GM23248 (cell line): ENCODE measurements around the gene CACNA1E. TPM values are rescaled to one million over a fixed set of nuclear protein-coding genes. Genes with fewer than 3 reads are reported as not detected.

Experiments
- DNase-seq: peaks from one replicate; pipeline ENCODE4 v3.0.0-alpha.2; 2015
- H2AFZ ChIP-seq: fragments of 200-600 bp; sonication (generic); 2 replicates; pipeline ENCODE4 v1.6.1; 2016; ENCODE audit warnings: antibody characterized with exemption
- H3F3A ChIP-seq: fragments of 200-600 bp; sonication (generic); 2 replicates; pipeline ENCODE4 v1.6.1; 2016; ENCODE audit warnings: mild to moderate bottlenecking, antibody characterized with exemption, mixed run types; ENCODE audit not compliant: insufficient read depth
- H3K27ac ChIP-seq: fragments of 200-600 bp; sonication (generic); 2 replicates; pipeline ENCODE4 v1.5.1; 2016; ENCODE audit warnings: mild to moderate bottlenecking
- H3K27me3 ChIP-seq: fragments of 200-600 bp; sonication (generic); replicated peaks from 2 replicates; pipeline ENCODE4 v1.6.1; 2016; ENCODE audit warnings: mild to moderate bottlenecking; ENCODE audit not compliant: insufficient read depth
- H3K36me3 ChIP-seq: fragments of 200-600 bp; sonication (generic); 2 replicates; pipeline ENCODE4 v1.6.1; 2016; ENCODE audit warnings: low read depth, mild to moderate bottlenecking
- H3K4me1 ChIP-seq: fragments of 200-600 bp; sonication (generic); 2 replicates; pipeline ENCODE4 v1.6.1; 2016; ENCODE audit warnings: mild to moderate bottlenecking; ENCODE audit not compliant: insufficient read depth
- H3K4me2 ChIP-seq: fragments of 200-600 bp; sonication (generic); one replicate; pipeline ENCODE4 v1.6.1; 2016; ENCODE audit warnings: mild to moderate bottlenecking; ENCODE audit not compliant: unreplicated experiment
- H3K4me3 ChIP-seq: fragments of 200-600 bp; sonication (generic); 2 replicates; pipeline ENCODE4 v1.5.1; 2016; ENCODE audit warnings: mild to moderate bottlenecking
- H3K79me2 ChIP-seq: fragments of 200-600 bp; sonication (generic); 2 replicates; pipeline ENCODE4 v1.6.1; 2016; ENCODE audit warnings: mild to moderate bottlenecking; ENCODE audit not compliant: insufficient read depth
- H3K9ac ChIP-seq: fragments of 200-600 bp; sonication (generic); 2 replicates; pipeline ENCODE4 v1.6.1; 2016; ENCODE audit warnings: mild to moderate bottlenecking
- H3K9me2 ChIP-seq: fragments of 200-600 bp; sonication (generic); 2 replicates; pipeline ENCODE4 v1.6.1; 2016; ENCODE audit warnings: mixed run types, mild to moderate bottlenecking, moderate library complexity; ENCODE audit not compliant: insufficient read depth
- H3K9me3 ChIP-seq: fragments of 200-600 bp; sonication (generic); one replicate; pipeline ENCODE4 v1.6.1; 2017; ENCODE audit warnings: low read depth
- H4K20me1 ChIP-seq: fragments of 200-600 bp; sonication (generic); 2 replicates; pipeline ENCODE4 v1.6.0; 2016; ENCODE audit not compliant: insufficient read depth
- EZH2 ChIP-seq: fragments of 200-600 bp; sonication (generic); IDR thresholded peaks from 2 replicates; pipeline ENCODE4 v1.6.1; 2018; ENCODE audit warnings: antibody characterized with exemption, mild to moderate bottlenecking; ENCODE audit not compliant: insufficient read depth, poor library complexity, severe bottlenecking
- EZH2phosphoT487 ChIP-seq: fragments of 200-600 bp; sonication (generic); IDR thresholded peaks from 2 replicates; pipeline ENCODE4 v1.6.1; 2018; ENCODE audit warnings: antibody characterized with exemption, moderate library complexity, mild to moderate bottlenecking, low read depth; ENCODE audit not compliant: insufficient read depth
- WGBS, 2 experiments: methylation state at CpG; one replicate each; pipeline ENCODE4 v1.1.6; 2015 to 2017; ENCODE audit warnings: low lambda C conversion rate in 2 of 2, low coverage in 1 of 2; ENCODE audit errors: missing lambda C conversion rate in 2 of 2; 5-methylcytosine and 5-hydroxymethylcytosine counted together
- in situ Hi-C: fragments of 300-500 bp; cut with MboI; formaldehyde crosslinking; loops from 2 replicates; pipeline ENCODE4 v1.15.0; 2020
- polyA plus RNA-seq: library from polyadenylated mRNA; unstranded; fragments of >200 nt; fragmentation: Nextera tagmentation; extraction: Ambion mirVana; gene quantifications from 2 replicates; pipeline ENCODE4 v1.2.1, GENCODE V29; 2016
- total RNA-seq: library from RNA; depleted of rRNA; stranded (reverse); fragments of >200 nt; shearing (Covaris generic); gene quantifications from 2 replicates; pipeline ENCODE4 v1.2.3, GENCODE V29; 2014

CACNA1E gene
- total and polyA plus RNA-seq, 2 experiments from 2014 or later, result not detected

- H3K4me1 ChIP-seq, result no peaks in the 10 kb centered on the region
- TF ChIP-seq EZH2 (no peak), EZH2phosphoT487 (no peak)
- H2AFZ ChIP-seq, result no peak overlapping the region
- no peaks in the 10 kb centered on the region for H3F3A ChIP-seq
- H3K4me2 ChIP-seq, result no peak overlapping the region
- H3K27ac ChIP-seq, result no peak overlapping the region
- no peaks in the 10 kb centered on the region for H3K9me2 ChIP-seq
- no peaks in the 10 kb centered on the region for H3K9me3 ChIP-seq
- no peak overlapping the region for H3K9ac ChIP-seq
- no peaks in the 10 kb centered on the region for H3K79me2 ChIP-seq
- H4K20me1 ChIP-seq, result no peaks in the 10 kb centered on the region
- no peak overlapping the region for H3K4me3 ChIP-seq
- in situ Hi-C loops, result no loop called here
- DNase-seq, result no peak
- 19 to 22% methylated on average over 3 to 4 of the region's 4 CpGs for WGBS, 2 experiments
- no peaks in the 10 kb centered on the region for H3K36me3 ChIP-seq
- no peaks in the 10 kb centered on the region; the same call in 1 of the 2 replicates for H3K27me3 ChIP-seq
These were observed 62.1 kb downstream of the CACNA1E start for GRCh38 chr1:181545395-181545794.

GRCh38 chr1:181548497-181548896 is 65.2 kb downstream of the CACNA1E start:
- in situ Hi-C loops, result no loop called here
- 6 to 9% methylated on average over 2 of the region's 2 CpGs for WGBS, 2 experiments
- Histone ChIP-seq H3F3A (no peaks in the 10 kb centered on the region), H4K20me1 (no peaks in the 10 kb centered on the region), H3K4me3 (no peak overlapping the region), H3K9me3 (no peaks in the 10 kb centered on the region), H2AFZ (no peak overlapping the region), H3K4me2 (no peak overlapping the region), H3K79me2 (no peaks in the 10 kb centered on the region), H3K9ac (no peak overlapping the region), H3K9me2 (no peaks in the 10 kb centered on the region), H3K36me3 (no peaks in the 10 kb centered on the region), H3K27me3 (no peaks in the 10 kb centered on the region; the same call in 1 of the 2 replicates), H3K27ac (no peak overlapping the region), H3K4me1 (no peaks in the 10 kb centered on the region)
- DNase-seq, result no peak
- TF ChIP-seq EZH2 (no peak), EZH2phosphoT487 (no peak)

GRCh38 chr1:181551249-181551648 is 67.9 kb downstream of the CACNA1E start:
- Histone ChIP-seq H3K79me2 (no peaks in the 10 kb centered on the region), H3F3A (no peaks in the 10 kb centered on the region), H3K36me3 (no peaks in the 10 kb centered on the region), H3K4me3 (no peak overlapping the region), H2AFZ (no peak overlapping the region), H3K27ac (no peak overlapping the region), H3K9ac (no peak overlapping the region), H4K20me1 (no peaks in the 10 kb centered on the region), H3K4me2 (no peak overlapping the region), H3K9me2 (no peaks in the 10 kb centered on the region), H3K27me3 (no peaks in the 10 kb centered on the region), H3K9me3 (no peaks in the 10 kb centered on the region), H3K4me1 (no peaks in the 10 kb centered on the region)
- no peak for DNase-seq
- TF ChIP-seq EZH2 (no peak), EZH2phosphoT487 (no peak)
- WGBS, 2 experiments, result 12 to 16% methylated on average over 6 of the region's 6 CpGs
- in situ Hi-C loops, result no loop called here

- no peaks in the 10 kb centered on the region for H3K9me2 ChIP-seq
- TF ChIP-seq EZH2, result no peak
- TF ChIP-seq EZH2phosphoT487, result no peak
- WGBS, 2 experiments, result 10 to 14% methylated on average over 3 of the region's 3 CpGs
- H3K9me3 ChIP-seq, result no peaks in the 10 kb centered on the region
- DNase-seq, result no peak
- H4K20me1 ChIP-seq, result no peaks in the 10 kb centered on the region
- H3K4me1 ChIP-seq, result no peaks in the 10 kb centered on the region
- no peak overlapping the region for H3K27ac ChIP-seq
- no peaks in the 10 kb centered on the region for H3F3A ChIP-seq
- no peak overlapping the region for H3K4me3 ChIP-seq
- no peak overlapping the region for H3K9ac ChIP-seq
- H3K36me3 ChIP-seq, result no peaks in the 10 kb centered on the region
- in situ Hi-C loops, result no loop called here
- H3K4me2 ChIP-seq, result no peak overlapping the region
- no peaks in the 10 kb centered on the region for H3K79me2 ChIP-seq
- no peaks in the 10 kb centered on the region for H3K27me3 ChIP-seq
- no peak overlapping the region for H2AFZ ChIP-seq
These were observed 68.4 kb downstream of the CACNA1E start for GRCh38 chr1:181551754-181552153.

- no peak overlapping the region for H3K27ac ChIP-seq
These were observed 71.1 kb downstream of the CACNA1E start for GRCh38 chr1:181554465-181554864.

More at GRCh38 chr1:181554465-181554864, 71.1 kb downstream of the CACNA1E start:
- Histone ChIP-seq H3K4me2 (no peak overlapping the region), H3K4me3 (no peak overlapping the region), H4K20me1 (no peaks in the 10 kb centered on the region), H3K4me1 (no peaks in the 10 kb centered on the region), H3F3A (no peaks in the 10 kb centered on the region), H3K79me2 (no peaks in the 10 kb centered on the region), H3K9me2 (no peaks in the 10 kb centered on the region), H3K27me3 (no peaks in the 10 kb centered on the region), H3K9me3 (no peaks in the 10 kb centered on the region), H3K9ac (no peak overlapping the region), H2AFZ (no peak overlapping the region), H3K36me3 (no peaks in the 10 kb centered on the region)
- no peak for DNase-seq
- TF ChIP-seq EZH2 (no peak), EZH2phosphoT487 (no peak)
- WGBS, 2 experiments, result 16 to 23% methylated on average over 4 of the region's 4 CpGs
- in situ Hi-C loops, result no loop called here
